Gastroesophageal sphincter (tissue), 3 donors: ENCODE results near the gene TAF3.

Source experiments
- CTCF ChIP-seq, 4 experiments: fragments of 200-600 bp in 2 of 4; fragments of 450-650 bp in 2 of 4; sonication (generic) in 1 of 4; IDR thresholded peaks; one replicate each; pipeline ENCODE4 v1.5.1; 2017 to 2019; ENCODE audit warnings: antibody characterized with exemption in 4 of 4, mild to moderate bottlenecking in 2 of 4, moderate library complexity in 2 of 4
- EP300 ChIP-seq: sonication (generic); formaldehyde crosslinking; IDR thresholded peaks from one replicate; pipeline ENCODE4 v1.6.1; 2017; ENCODE audit warnings: antibody characterized with exemption, mild to moderate bottlenecking
- POLR2A ChIP-seq, 2 donors: fragments of 450-650 bp; IDR thresholded peaks; one replicate each; pipeline ENCODE4 v1.6.1; 2017; ENCODE audit warnings: antibody characterized with exemption in 2 of 2, mild to moderate bottlenecking in 2 of 2, moderate library complexity in 1 of 2
- POLR2AphosphoS5 ChIP-seq: sonication (generic); formaldehyde crosslinking; IDR thresholded peaks from one replicate; pipeline ENCODE4 v1.6.1; 2017; ENCODE audit warnings: antibody characterized with exemption

- TF ChIP-seq CTCF (IDR thresholded peaks at IDR 0.05) = no peak
- no peak for TF ChIP-seq EP300
- no peak for TF ChIP-seq POLR2AphosphoS5
- TF ChIP-seq POLR2A (IDR thresholded peaks at IDR 0.05) = no peak
Observed at GRCh38 chr10:8063935-8064334, 245.6 kb downstream of the TAF3 start.
